ENCODE results near the gene GGT5. TPM values are rescaled to one million over a fixed set of nuclear protein-coding genes. Genes with fewer than 3 reads are reported as not detected.
"Not testable (repeated sequence)": the region's sequence is repeated elsewhere in the genome, so short reads cannot be mapped to it uniquely, and the experiment has no call there.

Gene GGT5
- total RNA-seq, 1 donor from 2014 or later = 10.7 TPM

DNA sequence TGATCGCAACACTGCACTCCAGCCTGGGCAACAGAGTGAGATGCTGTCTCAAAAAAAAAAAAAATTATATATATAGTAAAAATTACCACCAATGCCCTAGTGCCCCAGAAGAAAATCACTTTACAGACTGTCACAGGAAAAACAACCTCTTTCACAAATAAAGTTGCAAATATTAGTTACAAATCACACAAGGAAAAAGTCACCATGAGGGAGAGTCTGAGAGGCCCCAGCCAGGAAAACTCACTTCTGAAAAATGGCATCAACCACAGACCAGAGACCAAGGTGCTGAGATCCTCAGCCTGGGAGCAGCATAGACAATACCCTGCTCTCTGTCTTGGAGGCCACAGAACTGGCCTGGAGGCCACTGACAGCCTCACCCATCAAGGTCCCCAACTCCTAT, 20.4 kb downstream of the GGT5 start:
- no peaks in the 10 kb centered on the region for H3K36me3 Mint-ChIP-seq (ENCODE audit: unreplicated experiment)
- no peak overlapping the region for H3K4me3 Mint-ChIP-seq (ENCODE audit: unreplicated experiment)
- H3K27me3 Mint-ChIP-seq (ENCODE audit: unreplicated experiment) = no peaks in the 10 kb centered on the region
- no peaks in the 10 kb centered on the region for H3K4me1 Mint-ChIP-seq (ENCODE audit: low read depth, unreplicated experiment)
- TF ChIP-seq, protein P1, sequence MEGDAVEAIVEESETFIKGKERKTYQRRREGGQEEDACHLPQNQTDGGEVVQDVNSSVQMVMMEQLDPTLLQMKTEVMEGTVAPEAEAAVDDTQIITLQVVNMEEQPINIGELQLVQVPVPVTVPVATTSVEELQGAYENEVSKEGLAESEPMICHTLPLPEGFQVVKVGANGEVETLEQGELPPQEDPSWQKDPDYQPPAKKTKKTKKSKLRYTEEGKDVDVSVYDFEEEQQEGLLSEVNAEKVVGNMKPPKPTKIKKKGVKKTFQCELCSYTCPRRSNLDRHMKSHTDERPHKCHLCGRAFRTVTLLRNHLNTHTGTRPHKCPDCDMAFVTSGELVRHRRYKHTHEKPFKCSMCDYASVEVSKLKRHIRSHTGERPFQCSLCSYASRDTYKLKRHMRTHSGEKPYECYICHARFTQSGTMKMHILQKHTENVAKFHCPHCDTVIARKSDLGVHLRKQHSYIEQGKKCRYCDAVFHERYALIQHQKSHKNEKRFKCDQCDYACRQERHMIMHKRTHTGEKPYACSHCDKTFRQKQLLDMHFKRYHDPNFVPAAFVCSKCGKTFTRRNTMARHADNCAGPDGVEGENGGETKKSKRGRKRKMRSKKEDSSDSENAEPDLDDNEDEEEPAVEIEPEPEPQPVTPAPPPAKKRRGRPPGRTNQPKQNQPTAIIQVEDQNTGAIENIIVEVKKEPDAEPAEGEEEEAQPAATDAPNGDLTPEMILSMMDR (IDR thresholded peaks at IDR 0.05; ENCODE audit: partially characterized antibody, unreplicated experiment) = no peak
- DNase-seq = no peak
- H3K9me3 Mint-ChIP-seq (ENCODE audit: unreplicated experiment) = peaks cover 2% of the 10 kb centered on the region
- no peak overlapping the region for H3K27ac Mint-ChIP-seq (ENCODE audit: unreplicated experiment)

DNA sequence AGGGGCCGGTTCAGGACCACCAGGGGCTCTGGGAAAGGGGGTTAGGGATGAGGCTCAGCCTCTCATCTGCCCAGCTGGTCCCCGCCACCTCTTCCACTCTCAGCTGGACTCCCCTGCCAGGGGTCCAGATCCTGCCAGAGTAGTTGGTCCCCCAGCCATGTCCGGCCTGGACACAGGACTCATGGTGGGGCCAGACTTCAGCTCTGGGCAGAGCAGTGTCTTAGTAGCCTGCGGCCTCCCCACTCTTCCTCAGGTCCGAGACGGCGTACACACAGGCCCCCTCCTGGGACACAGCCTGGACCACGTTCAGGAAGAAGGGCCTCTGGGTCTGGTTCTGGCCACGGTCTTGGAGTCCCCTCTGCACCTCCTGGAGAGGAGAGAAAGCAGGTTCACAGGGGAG, 25.1 kb downstream of the GGT5 start:
- peaks cover 4% of the 10 kb centered on the region for H3K36me3 Mint-ChIP-seq (ENCODE audit: unreplicated experiment)
- no peaks in the 10 kb centered on the region for H3K4me1 Mint-ChIP-seq (ENCODE audit: low read depth, unreplicated experiment)
- no peak overlapping the region for H3K4me3 Mint-ChIP-seq (ENCODE audit: unreplicated experiment)
- TF ChIP-seq, protein P1 (IDR thresholded peaks at IDR 0.05; ENCODE audit: partially characterized antibody, unreplicated experiment) = no peak
- no peaks in the 10 kb centered on the region for H3K27me3 Mint-ChIP-seq (ENCODE audit: unreplicated experiment)
- DNase-seq = no peak
- H3K27ac Mint-ChIP-seq (ENCODE audit: unreplicated experiment) = no peak overlapping the region
- H3K9me3 Mint-ChIP-seq (ENCODE audit: unreplicated experiment) = no peaks in the 10 kb centered on the region

DNA sequence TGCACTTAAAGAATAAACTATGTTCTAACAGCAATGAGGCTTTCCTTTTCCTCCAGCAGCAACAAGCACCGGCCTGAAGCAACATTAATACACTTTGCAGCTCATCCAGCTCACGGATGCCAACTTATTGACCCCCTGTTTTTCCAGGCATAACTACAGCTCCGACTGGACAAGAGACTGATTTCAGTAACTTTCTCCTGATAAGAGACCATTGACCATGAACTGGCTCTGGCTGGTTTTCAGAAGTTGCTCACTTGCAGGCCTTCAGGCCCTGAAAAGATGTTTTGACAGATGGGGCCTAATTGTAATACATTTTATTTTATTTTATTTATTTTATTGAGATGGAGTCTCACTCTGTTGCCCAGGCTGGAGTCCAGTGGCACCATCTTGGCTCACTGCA, 27.5 kb downstream of the GGT5 start:
- TF ChIP-seq, protein P1 (IDR thresholded peaks at IDR 0.05; ENCODE audit: partially characterized antibody, unreplicated experiment) = no peak
- peaks cover 7% of the 10 kb centered on the region for H3K36me3 Mint-ChIP-seq (ENCODE audit: unreplicated experiment)
- no peak overlapping the region for H3K27ac Mint-ChIP-seq (ENCODE audit: unreplicated experiment)
- peaks cover 4% of the 10 kb centered on the region for H3K4me1 Mint-ChIP-seq (ENCODE audit: low read depth, unreplicated experiment)
- no peaks in the 10 kb centered on the region for H3K9me3 Mint-ChIP-seq (ENCODE audit: unreplicated experiment)
- H3K4me3 Mint-ChIP-seq (ENCODE audit: unreplicated experiment) = no peak overlapping the region
- no peaks in the 10 kb centered on the region for H3K27me3 Mint-ChIP-seq (ENCODE audit: unreplicated experiment)
- no peak for DNase-seq

DNA sequence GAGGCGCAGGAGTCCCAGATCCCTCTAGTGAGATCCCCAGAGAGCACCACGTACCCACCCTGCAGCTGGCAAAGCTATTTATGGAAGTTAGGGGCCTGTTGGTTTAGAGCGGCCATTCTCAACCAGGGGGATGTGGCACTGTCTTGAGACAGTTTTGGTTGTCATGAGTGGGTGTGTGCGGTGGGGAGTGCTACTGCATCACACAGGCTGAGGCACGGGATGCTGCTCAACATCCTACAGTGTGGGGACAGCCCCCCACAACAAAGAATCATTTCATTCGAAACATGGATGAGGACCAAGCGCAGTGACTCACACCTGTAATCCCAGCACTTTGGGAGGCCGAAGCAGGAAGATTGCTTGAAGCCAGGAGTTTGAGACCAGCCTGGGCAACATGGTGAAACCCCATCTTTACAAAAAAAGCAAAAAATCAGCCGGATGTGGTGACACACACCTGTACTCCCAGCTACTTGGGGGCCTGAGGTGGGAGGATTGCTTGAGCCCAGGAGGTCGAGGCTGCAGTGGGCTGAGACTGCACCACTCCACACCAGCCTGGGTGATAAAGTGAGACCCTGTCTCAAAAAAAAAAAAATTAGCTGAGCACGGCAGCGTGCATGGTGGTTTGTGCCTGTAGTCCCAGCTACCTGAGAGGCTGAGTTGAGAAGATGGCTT, 28.2 kb downstream of the GGT5 start:
- H3K9me3 Mint-ChIP-seq (ENCODE audit: unreplicated experiment) = no peaks in the 10 kb centered on the region
- no peak for DNase-seq
- H3K4me3 Mint-ChIP-seq (ENCODE audit: unreplicated experiment) = no peak overlapping the region
- no peak overlapping the region for H3K27ac Mint-ChIP-seq (ENCODE audit: unreplicated experiment)
- no peaks in the 10 kb centered on the region for H3K27me3 Mint-ChIP-seq (ENCODE audit: unreplicated experiment)
- peaks cover 7% of the 10 kb centered on the region for H3K36me3 Mint-ChIP-seq (ENCODE audit: unreplicated experiment)
- peaks cover 4% of the 10 kb centered on the region for H3K4me1 Mint-ChIP-seq (ENCODE audit: low read depth, unreplicated experiment)
- TF ChIP-seq, protein P1 (IDR thresholded peaks at IDR 0.05; ENCODE audit: partially characterized antibody, unreplicated experiment) = no peak

DNA sequence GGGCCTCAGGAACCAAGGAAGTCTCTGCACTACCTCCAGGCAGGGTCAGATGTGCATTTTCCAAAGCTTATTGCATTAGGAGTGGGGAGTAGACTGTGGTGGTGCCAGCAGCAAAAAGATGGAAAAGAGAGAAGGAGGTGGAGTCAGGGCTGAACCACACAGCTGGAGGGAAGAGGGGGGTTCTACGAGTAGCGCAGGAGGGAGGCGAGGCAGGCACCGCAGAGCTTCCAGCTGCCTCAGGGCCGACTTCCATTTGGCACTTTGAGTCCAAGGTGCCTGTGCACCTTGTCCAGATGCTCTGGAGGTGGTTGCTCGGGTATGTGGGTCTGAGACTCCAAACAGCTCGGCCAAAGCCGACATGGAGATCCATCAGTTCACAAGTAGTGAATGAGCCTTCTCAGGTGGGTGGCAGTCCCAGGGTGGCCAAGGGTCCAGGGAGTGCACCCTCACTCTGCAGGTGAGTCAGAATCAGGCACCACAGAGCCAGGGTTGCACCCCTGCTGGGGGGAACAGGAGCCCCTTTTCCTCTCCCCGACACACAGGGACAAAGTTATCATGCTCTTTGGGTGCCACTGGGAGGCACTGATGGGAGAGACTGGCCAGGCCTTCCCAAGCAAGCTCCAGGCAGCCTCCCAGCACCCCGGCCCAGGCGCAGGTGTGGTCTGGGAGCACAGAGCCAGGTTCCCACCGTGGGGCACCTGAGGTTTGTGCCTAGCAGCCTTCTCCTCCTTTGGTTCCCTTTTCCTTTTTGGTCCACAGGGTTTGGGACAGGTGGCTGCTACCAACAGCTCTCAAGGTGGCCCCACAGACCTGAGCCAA, 30.2 kb downstream of the GGT5 start:
- H3K4me3 Mint-ChIP-seq (ENCODE audit: unreplicated experiment) = no peak overlapping the region
- H3K4me1 Mint-ChIP-seq (ENCODE audit: low read depth, unreplicated experiment) = peaks cover 6% of the 10 kb centered on the region
- no peak overlapping the region for H3K27ac Mint-ChIP-seq (ENCODE audit: unreplicated experiment)
- DNase-seq = no peak
- H3K27me3 Mint-ChIP-seq (ENCODE audit: unreplicated experiment) = no peaks in the 10 kb centered on the region
- H3K36me3 Mint-ChIP-seq (ENCODE audit: unreplicated experiment) = peaks cover 7% of the 10 kb centered on the region
- H3K9me3 Mint-ChIP-seq (ENCODE audit: unreplicated experiment) = no peaks in the 10 kb centered on the region
- TF ChIP-seq, protein P1 (IDR thresholded peaks at IDR 0.05; ENCODE audit: partially characterized antibody, unreplicated experiment) = no peak

DNA sequence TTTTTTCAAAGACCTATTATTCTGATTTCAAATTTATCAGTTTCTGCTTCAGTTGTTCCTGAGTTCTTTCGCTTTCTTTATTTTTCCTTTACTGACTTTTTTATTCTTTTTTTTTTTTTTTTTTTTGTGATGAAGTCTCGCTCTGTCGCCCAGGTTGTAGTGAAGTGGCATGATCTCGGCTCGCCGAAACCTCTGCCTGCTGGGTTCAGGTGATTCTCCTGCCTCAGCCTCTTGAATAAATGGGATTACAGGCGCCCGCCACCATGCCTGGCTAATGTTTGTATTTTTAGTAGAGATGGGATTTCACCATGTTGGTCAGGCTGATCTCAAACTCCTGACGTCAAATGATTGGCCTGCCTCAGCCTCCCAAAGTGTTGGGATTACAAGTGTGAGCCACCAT, 31.8 kb downstream of the GGT5 start:
- H3K27ac Mint-ChIP-seq (ENCODE audit: unreplicated experiment); H3K4me1 Mint-ChIP-seq (ENCODE audit: low read depth, unreplicated experiment); H3K27me3 Mint-ChIP-seq (ENCODE audit: unreplicated experiment); DNase-seq; H3K9me3 Mint-ChIP-seq (ENCODE audit: unreplicated experiment); H3K36me3 Mint-ChIP-seq (ENCODE audit: unreplicated experiment); H3K4me3 Mint-ChIP-seq (ENCODE audit: unreplicated experiment): not testable (repeated sequence)

DNA sequence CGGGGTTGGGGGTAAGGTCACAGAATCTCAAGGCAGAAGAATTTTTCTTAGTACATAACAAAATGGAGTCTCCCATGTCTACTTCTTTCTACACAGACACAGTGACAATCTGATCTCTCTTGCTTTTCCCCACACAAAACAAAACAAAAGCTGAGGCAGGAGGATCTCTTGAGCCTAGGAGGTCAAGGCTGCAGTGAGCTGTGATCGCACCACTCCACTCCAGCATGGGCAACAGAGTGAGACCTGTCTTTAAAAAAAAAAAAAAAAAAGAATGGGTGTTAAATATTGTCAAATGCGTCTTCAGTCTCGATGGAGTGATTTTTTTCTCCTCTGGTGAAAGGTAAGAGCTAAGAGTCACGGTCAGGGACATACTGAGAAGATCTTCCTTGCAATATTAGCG, 33.2 kb downstream of the GGT5 start:
- not testable (repeated sequence) for H3K27me3 Mint-ChIP-seq (ENCODE audit: unreplicated experiment); DNase-seq; H3K36me3 Mint-ChIP-seq (ENCODE audit: unreplicated experiment); H3K9me3 Mint-ChIP-seq (ENCODE audit: unreplicated experiment); H3K4me1 Mint-ChIP-seq (ENCODE audit: low read depth, unreplicated experiment)
- H3K27ac Mint-ChIP-seq (ENCODE audit: unreplicated experiment) = peak overlapping the region; percentile 73
- H3K4me3 Mint-ChIP-seq (ENCODE audit: unreplicated experiment) = peak overlapping the region; percentile 13

All from glutamatergic neuron (in vitro differentiated cells).